Measurements from ENCODE around the gene ATP10A. TPM values are rescaled to one million over a fixed set of nuclear protein-coding genes. Genes with fewer than 3 reads are reported as not detected.

ATP10A gene
- total RNA-seq, 1 donor from 2014 or later: 7.6 TPM

DNA sequence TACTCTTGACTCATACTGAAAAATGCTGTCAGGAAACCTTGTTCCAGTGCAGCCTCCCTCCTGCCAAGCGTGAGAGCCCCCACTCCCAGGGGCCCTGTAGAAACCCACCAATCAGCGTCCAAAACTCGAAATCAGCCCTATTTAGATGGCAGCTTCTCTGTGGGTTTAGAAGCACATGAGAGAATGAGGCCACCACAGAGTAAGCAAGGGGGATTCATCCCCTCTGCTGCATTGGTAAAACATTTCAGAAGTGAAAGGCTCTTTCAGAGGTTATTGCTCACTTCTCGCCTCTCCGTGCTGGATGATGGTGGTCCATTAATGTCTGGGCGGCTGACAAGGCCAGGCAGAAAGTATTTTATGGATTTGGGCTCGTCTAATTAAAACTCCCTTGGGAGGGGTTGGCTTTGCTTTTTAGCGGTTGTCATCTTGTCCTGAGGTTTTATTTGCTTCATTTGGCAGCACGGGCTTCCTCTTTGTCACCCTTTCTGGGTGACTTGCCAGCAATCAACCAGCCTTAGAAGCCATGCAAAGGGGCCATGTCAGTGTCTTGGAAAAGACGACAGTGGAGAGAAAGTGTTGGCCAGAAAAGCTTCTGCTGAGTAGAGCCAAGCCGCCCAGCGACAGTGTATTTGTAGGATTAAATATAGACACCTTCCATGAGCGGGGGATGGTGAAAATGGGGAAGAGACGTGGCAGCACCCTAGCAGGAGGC lies 145.5 kb downstream of the ATP10A start:
- no peaks in the 10 kb centered on the region for H3K36me3 ChIP-seq (ENCODE audit: control insufficient read depth, insufficient read depth, low read length)
- no peak overlapping the region for H3K4me3 ChIP-seq (ENCODE audit: low read depth, low read length)
- no peaks in the 10 kb centered on the region for H3K27me3 ChIP-seq (ENCODE audit: control insufficient read depth, insufficient read depth, low read length)
- no peak for DNase-seq (ENCODE audit: low read depth)
- TF ChIP-seq, protein P1, sequence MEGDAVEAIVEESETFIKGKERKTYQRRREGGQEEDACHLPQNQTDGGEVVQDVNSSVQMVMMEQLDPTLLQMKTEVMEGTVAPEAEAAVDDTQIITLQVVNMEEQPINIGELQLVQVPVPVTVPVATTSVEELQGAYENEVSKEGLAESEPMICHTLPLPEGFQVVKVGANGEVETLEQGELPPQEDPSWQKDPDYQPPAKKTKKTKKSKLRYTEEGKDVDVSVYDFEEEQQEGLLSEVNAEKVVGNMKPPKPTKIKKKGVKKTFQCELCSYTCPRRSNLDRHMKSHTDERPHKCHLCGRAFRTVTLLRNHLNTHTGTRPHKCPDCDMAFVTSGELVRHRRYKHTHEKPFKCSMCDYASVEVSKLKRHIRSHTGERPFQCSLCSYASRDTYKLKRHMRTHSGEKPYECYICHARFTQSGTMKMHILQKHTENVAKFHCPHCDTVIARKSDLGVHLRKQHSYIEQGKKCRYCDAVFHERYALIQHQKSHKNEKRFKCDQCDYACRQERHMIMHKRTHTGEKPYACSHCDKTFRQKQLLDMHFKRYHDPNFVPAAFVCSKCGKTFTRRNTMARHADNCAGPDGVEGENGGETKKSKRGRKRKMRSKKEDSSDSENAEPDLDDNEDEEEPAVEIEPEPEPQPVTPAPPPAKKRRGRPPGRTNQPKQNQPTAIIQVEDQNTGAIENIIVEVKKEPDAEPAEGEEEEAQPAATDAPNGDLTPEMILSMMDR (IDR thresholded peaks at IDR 0.05; ENCODE audit: insufficient read depth, low read length, poor library complexity, severe bottlenecking): no peak

DNA sequence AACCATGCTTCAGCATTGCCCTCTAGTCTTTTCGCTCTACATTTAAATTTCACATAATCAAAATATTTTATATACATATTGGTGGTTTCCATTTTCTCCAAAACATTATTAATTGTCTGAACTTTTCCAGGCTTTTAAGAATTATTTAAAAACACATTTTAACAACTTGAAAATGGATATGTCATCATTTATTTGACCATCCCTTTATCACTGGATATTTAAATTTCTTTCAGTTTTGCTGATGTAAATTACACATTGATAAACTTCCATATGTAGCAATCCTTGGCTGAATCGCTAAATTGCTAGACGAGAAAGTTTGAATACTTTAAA lies 146.0 kb downstream of the ATP10A start:
- TF ChIP-seq, protein P1 (IDR thresholded peaks at IDR 0.05; ENCODE audit: insufficient read depth, low read length, poor library complexity, severe bottlenecking): no peak
- Histone ChIP-seq H3K27me3 (ENCODE audit: control insufficient read depth, insufficient read depth, low read length) (no peaks in the 10 kb centered on the region), H3K4me3 (ENCODE audit: low read depth, low read length) (no peak overlapping the region), H3K36me3 (ENCODE audit: control insufficient read depth, insufficient read depth, low read length) (no peaks in the 10 kb centered on the region)
- no peak for DNase-seq (ENCODE audit: low read depth)

DNA sequence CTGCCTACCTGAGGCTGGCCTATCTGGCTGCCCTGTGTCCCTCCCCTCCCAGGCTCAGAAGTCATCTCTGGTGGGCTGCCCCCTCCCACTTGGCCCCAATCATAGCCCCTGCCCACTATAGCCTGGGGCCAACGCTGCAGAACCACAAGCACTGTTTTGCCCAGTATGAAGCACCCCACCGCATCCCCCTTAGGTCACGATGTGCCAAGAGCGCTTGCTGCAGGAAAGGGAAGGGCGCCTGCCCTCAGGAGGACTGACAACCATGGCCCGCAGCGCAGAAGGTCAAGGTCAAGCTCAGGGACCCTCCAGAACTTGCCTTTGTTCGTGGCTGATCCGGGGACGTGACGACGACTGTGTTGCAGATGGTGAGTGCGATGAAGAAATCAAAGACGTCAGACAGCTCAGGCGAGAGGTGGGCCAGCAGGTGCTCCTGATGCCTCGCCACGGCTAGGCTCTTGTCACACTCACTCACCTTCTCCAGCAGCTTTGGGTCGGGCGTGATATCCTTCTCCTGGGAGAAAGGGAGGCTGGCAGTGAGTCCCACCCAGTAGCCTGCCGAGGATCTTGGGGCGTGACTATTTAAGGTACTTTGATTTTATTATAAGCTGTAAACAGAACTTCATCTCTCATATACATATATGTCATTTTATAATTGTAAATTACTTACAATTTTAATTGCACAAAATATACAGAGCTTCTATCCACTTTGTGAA lies 146.6 kb downstream of the ATP10A start:
- H3K36me3 ChIP-seq (ENCODE audit: control insufficient read depth, insufficient read depth, low read length): no peaks in the 10 kb centered on the region
- H3K27me3 ChIP-seq (ENCODE audit: control insufficient read depth, insufficient read depth, low read length): no peaks in the 10 kb centered on the region
- TF ChIP-seq, protein P1 (IDR thresholded peaks at IDR 0.05; ENCODE audit: insufficient read depth, low read length, poor library complexity, severe bottlenecking): no peak
- DNase-seq (ENCODE audit: low read depth): no peak
- H3K4me3 ChIP-seq (ENCODE audit: low read depth, low read length): no peak overlapping the region

DNA sequence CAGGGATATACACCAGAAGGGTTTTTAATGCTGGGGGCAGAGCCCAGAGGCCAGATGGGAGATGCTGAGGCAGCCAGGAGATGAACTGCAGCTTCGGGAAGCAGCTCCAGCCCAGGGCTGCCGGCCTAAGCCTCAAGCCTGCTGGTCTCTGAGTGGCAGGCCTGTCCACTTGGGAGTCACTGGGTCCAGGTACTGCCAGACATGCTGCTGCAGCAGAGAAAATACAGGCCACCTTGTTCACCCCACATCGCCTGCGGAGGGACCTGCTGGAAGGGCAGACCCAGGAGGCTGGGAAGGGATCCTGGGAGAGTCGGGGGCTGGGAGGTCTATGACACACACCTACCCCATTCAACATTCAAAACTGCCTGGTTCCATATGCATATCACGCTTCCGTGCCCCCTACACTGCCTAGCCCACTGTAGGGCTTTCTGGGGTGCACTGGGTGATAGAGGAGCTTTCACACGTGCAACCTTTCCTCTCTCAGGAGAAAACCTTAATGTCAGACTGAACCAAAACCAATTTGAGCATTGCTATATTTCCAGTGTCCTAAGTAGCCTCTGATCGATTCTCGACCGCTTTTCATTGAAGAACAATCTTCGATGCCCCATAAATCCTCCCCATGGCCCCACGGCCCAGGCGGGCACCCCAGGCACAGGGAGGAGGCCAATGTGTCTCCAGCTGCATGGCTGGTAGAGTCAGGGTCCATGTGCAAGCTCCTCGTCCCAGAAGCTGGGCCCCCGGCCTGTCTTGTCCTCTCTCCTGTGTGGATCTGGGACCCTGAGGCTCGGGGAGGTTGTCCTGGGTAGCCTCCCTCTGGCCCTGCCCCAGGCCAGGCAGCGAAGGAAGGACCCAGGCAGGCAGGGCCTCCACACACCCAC lies 147.4 kb downstream of the ATP10A start:
- Histone ChIP-seq H3K27me3 (ENCODE audit: control insufficient read depth, insufficient read depth, low read length) (no peaks in the 10 kb centered on the region), H3K36me3 (ENCODE audit: control insufficient read depth, insufficient read depth, low read length) (no peaks in the 10 kb centered on the region), H3K4me3 (ENCODE audit: low read depth, low read length) (no peak overlapping the region)
- TF ChIP-seq, protein P1 (IDR thresholded peaks at IDR 0.05; ENCODE audit: insufficient read depth, low read length, poor library complexity, severe bottlenecking): no peak
- DNase-seq (ENCODE audit: low read depth): no peak

DNA sequence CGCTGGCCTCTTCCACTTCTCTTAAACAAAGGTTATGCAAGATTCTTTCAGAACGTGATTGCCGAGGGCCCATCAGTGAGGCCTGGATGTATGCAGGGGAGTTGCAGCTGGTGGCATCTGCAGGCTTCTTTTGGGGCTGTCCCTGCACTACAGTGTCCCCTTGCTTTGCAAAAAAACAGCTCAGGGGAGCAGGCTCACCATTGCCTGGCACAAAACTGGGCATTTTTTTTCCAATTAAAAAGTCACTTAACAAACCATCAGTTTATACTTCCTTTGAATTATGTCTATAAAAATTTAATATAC lies 148.6 kb downstream of the ATP10A start:
- no peaks in the 10 kb centered on the region for H3K36me3 ChIP-seq (ENCODE audit: control insufficient read depth, insufficient read depth, low read length)
- TF ChIP-seq, protein P1 (IDR thresholded peaks at IDR 0.05; ENCODE audit: insufficient read depth, low read length, poor library complexity, severe bottlenecking): no peak
- H3K27me3 ChIP-seq (ENCODE audit: control insufficient read depth, insufficient read depth, low read length): no peaks in the 10 kb centered on the region
- H3K4me3 ChIP-seq (ENCODE audit: low read depth, low read length): no peak overlapping the region
- DNase-seq (ENCODE audit: low read depth): no peak

Data from kidney epithelial cell (primary cell).